Measurements from ENCODE around the gene MYL12B.

MYL12B gene

DNA sequence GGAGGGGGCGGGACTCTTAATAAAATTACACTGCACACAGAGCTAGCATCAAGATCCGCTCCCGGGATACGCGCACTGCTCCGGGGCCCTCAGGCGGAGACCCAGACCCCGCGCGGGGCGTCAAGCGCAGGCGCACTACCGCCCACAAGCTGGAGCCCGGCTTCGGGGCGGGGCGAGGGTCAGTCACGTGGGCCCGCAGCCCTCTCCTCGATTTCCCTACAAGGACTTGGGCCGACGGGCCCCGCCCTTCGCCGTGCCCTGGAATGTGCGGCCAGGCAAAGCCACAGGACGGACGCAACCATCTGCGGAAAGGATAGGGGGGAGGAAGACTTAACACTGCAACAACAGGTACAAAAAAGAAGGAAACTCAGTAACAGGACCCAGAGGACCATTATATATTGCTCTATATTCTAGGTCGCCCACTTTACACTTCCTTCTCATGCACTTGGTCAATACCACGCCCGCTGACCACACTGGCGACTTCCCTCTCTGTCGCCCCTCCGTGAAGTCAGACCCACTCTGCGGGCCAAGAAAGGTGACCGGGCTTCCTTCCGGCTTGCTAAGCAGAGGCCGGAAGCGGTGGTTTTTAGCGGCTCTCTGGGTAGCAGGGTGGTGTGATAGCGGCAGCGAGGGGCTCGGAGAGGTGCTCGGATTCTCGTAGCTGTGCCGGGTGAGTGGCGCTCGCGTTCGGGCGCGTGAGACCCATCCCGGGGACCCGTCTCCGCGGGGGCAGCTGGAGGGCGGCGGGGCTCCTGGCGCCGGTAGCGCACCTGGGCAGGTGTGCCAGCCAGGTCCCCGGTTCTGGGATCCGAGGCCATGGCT is 14.5 kb upstream of the MYL12B start, which contains the start of gene MYL12A (continued):
- TF ChIP-seq, protein P1, sequence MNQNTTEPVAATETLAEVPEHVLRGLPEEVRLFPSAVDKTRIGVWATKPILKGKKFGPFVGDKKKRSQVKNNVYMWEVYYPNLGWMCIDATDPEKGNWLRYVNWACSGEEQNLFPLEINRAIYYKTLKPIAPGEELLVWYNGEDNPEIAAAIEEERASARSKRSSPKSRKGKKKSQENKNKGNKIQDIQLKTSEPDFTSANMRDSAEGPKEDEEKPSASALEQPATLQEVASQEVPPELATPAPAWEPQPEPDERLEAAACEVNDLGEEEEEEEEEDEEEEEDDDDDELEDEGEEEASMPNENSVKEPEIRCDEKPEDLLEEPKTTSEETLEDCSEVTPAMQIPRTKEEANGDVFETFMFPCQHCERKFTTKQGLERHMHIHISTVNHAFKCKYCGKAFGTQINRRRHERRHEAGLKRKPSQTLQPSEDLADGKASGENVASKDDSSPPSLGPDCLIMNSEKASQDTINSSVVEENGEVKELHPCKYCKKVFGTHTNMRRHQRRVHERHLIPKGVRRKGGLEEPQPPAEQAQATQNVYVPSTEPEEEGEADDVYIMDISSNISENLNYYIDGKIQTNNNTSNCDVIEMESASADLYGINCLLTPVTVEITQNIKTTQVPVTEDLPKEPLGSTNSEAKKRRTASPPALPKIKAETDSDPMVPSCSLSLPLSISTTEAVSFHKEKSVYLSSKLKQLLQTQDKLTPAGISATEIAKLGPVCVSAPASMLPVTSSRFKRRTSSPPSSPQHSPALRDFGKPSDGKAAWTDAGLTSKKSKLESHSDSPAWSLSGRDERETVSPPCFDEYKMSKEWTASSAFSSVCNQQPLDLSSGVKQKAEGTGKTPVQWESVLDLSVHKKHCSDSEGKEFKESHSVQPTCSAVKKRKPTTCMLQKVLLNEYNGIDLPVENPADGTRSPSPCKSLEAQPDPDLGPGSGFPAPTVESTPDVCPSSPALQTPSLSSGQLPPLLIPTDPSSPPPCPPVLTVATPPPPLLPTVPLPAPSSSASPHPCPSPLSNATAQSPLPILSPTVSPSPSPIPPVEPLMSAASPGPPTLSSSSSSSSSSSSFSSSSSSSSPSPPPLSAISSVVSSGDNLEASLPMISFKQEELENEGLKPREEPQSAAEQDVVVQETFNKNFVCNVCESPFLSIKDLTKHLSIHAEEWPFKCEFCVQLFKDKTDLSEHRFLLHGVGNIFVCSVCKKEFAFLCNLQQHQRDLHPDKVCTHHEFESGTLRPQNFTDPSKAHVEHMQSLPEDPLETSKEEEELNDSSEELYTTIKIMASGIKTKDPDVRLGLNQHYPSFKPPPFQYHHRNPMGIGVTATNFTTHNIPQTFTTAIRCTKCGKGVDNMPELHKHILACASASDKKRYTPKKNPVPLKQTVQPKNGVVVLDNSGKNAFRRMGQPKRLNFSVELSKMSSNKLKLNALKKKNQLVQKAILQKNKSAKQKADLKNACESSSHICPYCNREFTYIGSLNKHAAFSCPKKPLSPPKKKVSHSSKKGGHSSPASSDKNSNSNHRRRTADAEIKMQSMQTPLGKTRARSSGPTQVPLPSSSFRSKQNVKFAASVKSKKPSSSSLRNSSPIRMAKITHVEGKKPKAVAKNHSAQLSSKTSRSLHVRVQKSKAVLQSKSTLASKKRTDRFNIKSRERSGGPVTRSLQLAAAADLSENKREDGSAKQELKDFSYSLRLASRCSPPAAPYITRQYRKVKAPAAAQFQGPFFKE (tag by site-specific recombination; IDR thresholded peaks at IDR 0.05; ENCODE audit: borderline replicate concordance), result no peak
- TF ChIP-seq ZNF626 (tag by site-specific recombination; IDR thresholded peaks at IDR 0.05), result no peak
- TF ChIP-seq REPIN1 (tag by site-specific recombination; IDR thresholded peaks at IDR 0.05; ENCODE audit: low read depth), result no peak
- no peak for TF ChIP-seq ZNF654 (tag by site-specific recombination; IDR thresholded peaks at IDR 0.05; ENCODE audit: low read depth)
- TF ChIP-seq, protein P2, sequence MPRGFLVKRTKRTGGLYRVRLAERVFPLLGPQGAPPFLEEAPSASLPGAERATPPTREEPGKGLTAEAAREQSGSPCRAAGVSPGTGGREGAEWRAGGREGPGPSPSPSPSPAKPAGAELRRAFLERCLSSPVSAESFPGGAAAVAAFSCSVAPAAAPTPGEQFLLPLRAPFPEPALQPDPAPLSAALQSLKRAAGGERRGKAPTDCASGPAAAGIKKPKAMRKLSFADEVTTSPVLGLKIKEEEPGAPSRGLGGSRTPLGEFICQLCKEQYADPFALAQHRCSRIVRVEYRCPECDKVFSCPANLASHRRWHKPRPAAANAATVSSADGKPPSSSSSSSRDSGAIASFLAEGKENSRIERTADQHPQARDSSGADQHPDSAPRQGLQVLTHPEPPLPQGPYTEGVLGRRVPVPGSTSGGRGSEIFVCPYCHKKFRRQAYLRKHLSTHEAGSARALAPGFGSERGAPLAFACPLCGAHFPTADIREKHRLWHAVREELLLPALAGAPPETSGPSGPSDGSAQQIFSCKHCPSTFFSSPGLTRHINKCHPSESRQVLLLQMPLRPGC (tag by site-specific recombination; IDR thresholded peaks at IDR 0.05), result peak; percentile 99
- TF ChIP-seq ZNF394 (tag by site-specific recombination; IDR thresholded peaks at IDR 0.05; ENCODE audit: borderline replicate concordance), result 0 out of 2 replicates have a peak, but pooled peaks have one; percentile 41
- TF ChIP-seq GLIS1 (tag by site-specific recombination; IDR thresholded peaks at IDR 0.05), result peak; percentile 75
- no peak for TF ChIP-seq ZNF624 (tag by site-specific recombination; IDR thresholded peaks at IDR 0.05)

DNA sequence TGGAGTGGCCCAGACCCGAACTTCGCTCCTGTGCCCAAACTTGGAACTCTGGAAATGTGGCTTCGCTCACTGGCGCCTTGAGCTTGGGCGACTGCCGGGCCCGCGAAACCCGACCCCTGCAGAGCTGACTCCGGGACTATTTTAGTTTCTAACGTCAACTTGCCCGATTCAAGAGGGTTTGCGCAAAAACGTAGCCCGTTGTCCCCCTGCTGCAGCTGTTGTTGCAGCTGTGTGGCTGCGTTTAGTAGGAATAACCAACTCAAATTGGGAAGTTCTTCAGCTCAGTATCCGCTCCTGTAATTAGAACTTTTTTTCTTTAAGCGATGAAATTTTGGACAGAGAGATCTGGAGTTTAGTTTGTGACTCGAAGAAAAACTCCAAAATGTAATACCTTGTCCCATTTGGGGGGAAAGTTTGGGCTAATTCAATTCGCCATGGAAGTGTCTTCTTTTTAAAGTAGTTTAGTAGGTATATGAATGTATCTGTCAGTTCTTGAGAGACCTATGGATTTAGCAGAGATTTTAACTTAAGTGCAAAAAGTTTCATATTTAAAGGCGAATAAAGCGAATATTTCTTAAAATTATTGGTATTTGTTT is 13.8 kb upstream of the MYL12B start:
- TF ChIP-seq RBAK (tag by site-specific recombination; IDR thresholded peaks at IDR 0.05), result no peak
- TF ChIP-seq HOXD13 (CRISPR knock-in tag; IDR thresholded peaks at IDR 0.05; ENCODE audit: borderline replicate concordance), result no peak
- TF ChIP-seq GFI1B (tag by site-specific recombination; IDR thresholded peaks at IDR 0.05), result no peak
- TF ChIP-seq ZNF830 (tag by site-specific recombination; IDR thresholded peaks at IDR 0.05; ENCODE audit: low read depth), result no peak
- TF ChIP-seq ZNF501 (tag by site-specific recombination; IDR thresholded peaks at IDR 0.05), result no peak
- no peak for TF ChIP-seq ZNF660 (tag by site-specific recombination; IDR thresholded peaks at IDR 0.05)
- TF ChIP-seq, protein P3, sequence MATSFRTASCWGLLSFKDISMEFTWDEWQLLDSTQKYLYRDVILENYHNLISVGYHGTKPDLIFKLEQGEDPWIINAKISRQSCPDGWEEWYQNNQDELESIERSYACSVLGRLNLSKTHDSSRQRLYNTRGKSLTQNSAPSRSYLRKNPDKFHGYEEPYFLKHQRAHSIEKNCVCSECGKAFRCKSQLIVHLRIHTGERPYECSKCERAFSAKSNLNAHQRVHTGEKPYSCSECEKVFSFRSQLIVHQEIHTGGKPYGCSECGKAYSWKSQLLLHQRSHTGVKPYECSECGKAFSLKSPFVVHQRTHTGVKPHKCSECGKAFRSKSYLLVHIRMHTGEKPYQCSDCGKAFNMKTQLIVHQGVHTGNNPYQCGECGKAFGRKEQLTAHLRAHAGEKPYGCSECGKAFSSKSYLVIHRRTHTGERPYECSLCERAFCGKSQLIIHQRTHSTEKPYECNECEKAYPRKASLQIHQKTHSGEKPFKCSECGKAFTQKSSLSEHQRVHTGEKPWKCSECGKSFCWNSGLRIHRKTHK (tag by site-specific recombination; IDR thresholded peaks at IDR 0.05), result no peak
- 0 out of 2 replicates have a peak, but pooled peaks have one; percentile 0 for TF ChIP-seq ZNF792 (tag by site-specific recombination; IDR thresholded peaks at IDR 0.05)
- 0 out of 2 replicates have a peak, but pooled peaks have one; percentile 15 for TF ChIP-seq ZFP37 (tag by site-specific recombination; IDR thresholded peaks at IDR 0.05)
- TF ChIP-seq ZNF529 (tag by site-specific recombination; IDR thresholded peaks at IDR 0.05; ENCODE audit: insufficient replicate concordance), result no peak
- TF ChIP-seq, protein P4, sequence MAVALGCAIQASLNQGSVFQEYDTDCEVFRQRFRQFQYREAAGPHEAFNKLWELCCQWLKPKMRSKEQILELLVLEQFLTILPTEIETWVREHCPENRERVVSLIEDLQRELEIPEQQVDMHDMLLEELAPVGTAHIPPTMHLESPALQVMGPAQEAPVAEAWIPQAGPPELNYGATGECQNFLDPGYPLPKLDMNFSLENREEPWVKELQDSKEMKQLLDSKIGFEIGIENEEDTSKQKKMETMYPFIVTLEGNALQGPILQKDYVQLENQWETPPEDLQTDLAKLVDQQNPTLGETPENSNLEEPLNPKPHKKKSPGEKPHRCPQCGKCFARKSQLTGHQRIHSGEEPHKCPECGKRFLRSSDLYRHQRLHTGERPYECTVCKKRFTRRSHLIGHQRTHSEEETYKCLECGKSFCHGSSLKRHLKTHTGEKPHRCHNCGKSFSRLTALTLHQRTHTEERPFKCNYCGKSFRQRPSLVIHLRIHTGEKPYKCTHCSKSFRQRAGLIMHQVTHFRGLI (tag by site-specific recombination; IDR thresholded peaks at IDR 0.05), result no peak
- TF ChIP-seq WT1 (tag by site-specific recombination; IDR thresholded peaks at IDR 0.05), result no peak
- TF ChIP-seq IKZF3 (tag by site-specific recombination; IDR thresholded peaks at IDR 0.05), result no peak
- no peak for TF ChIP-seq BCL11B (tag by site-specific recombination; IDR thresholded peaks at IDR 0.05; ENCODE audit: low read depth)
- TF ChIP-seq, protein P5, sequence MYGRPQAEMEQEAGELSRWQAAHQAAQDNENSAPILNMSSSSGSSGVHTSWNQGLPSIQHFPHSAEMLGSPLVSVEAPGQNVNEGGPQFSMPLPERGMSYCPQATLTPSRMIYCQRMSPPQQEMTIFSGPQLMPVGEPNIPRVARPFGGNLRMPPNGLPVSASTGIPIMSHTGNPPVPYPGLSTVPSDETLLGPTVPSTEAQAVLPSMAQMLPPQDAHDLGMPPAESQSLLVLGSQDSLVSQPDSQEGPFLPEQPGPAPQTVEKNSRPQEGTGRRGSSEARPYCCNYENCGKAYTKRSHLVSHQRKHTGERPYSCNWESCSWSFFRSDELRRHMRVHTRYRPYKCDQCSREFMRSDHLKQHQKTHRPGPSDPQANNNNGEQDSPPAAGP (tag by site-specific recombination; IDR thresholded peaks at IDR 0.05), result no peak
- H3K4me3 ChIP-seq (ENCODE audit: low read depth, low read length), result peak overlapping the region; percentile 98
- H3K36me3 ChIP-seq (ENCODE audit: control insufficient read depth in 2 of 2, insufficient read depth in 1 of 2, low read length in 2 of 2), result peaks cover 2 to 5% of the 10 kb centered on the region in 2 experiments
- CTCF ChIA-PET, result interaction anchor here (0.6 to 4.1 kb wide), 5 partner anchors 15 to 318 kb away, joined by 3 to 84 read pairs (median 5); no protein-coding TSS in a partner anchor
- POLR2A ChIA-PET, result interaction anchor here (0.5 to 2.4 kb wide), 11 partner anchors 9 to 688 kb away, joined by 3 to 18 read pairs (median 4); partner anchors contain the start of gene MYL12B
- H3K27ac ChIP-seq (ENCODE audit: extremely low read depth, low read depth, low read length), result peak overlapping the region; percentile 95
- peaks cover 11% of the 10 kb centered on the region for H3K4me1 ChIP-seq (ENCODE audit: control insufficient read depth, insufficient read depth, low read length)
- no peaks in the 10 kb centered on the region for H3K9me3 ChIP-seq (ENCODE audit: control insufficient read depth, insufficient read depth, low read depth, low read length)

All from HEK293 (cell line).